Activated T-helper 17 cell treated with anti-CD3 and anti-CD28 coated beads, Interleukin-2, amount 50 U/mL, for 72 hours (primary cell): ENCODE data around the gene CAMSAP2. TPM values are rescaled to one million over a fixed set of nuclear protein-coding genes. Genes with fewer than 3 reads are reported as not detected.

Experiments used
- ATAC-seq: fragments of 150-1000 bp; cut with Tn5 transposase; replicated peaks from 2 replicates; pipeline ENCODE4 v1.10.0; 2021; ENCODE audit warnings: mild to moderate bottlenecking, moderate library complexity
- H3K27ac Mint-ChIP-seq: one replicate; pipeline ENCODE4 v1.8.0; 2022; ENCODE audit warnings: mixed read lengths
- H3K27me3 Mint-ChIP-seq: one replicate; pipeline ENCODE4 v1.8.0; 2022; ENCODE audit warnings: mixed read lengths
- H3K36me3 Mint-ChIP-seq: one replicate; pipeline ENCODE4 v1.8.0; 2022; ENCODE audit warnings: low read depth, mild to moderate bottlenecking, mixed read lengths
- H3K4me1 Mint-ChIP-seq: one replicate; pipeline ENCODE4 v1.8.0; 2022; ENCODE audit warnings: mixed read lengths
- H3K4me3 Mint-ChIP-seq: one replicate; pipeline ENCODE4 v1.8.0; 2022; ENCODE audit warnings: mild to moderate bottlenecking, mixed read lengths
- H3K9me3 Mint-ChIP-seq: one replicate; pipeline ENCODE4 v1.8.0; 2022; ENCODE audit warnings: mixed read lengths
- total RNA-seq, 2 donors: library from RNA; stranded (reverse); gene quantifications; one replicate each; pipeline ENCODE4 v1.2.3, GENCODE V29; 2022

Gene CAMSAP2
- total RNA-seq, 2 donors from 2014 or later, result 3.4 to 5.3 TPM

GRCh38 chr1:200867018-200867811 lies 128.5 kb downstream of the CAMSAP2 start:
- H3K9me3 Mint-ChIP-seq, result no peaks in the 10 kb centered on the region
- peaks cover 10% of the 10 kb centered on the region for H3K27me3 Mint-ChIP-seq
- peaks cover 32% of the 10 kb centered on the region for H3K4me1 Mint-ChIP-seq
- H3K36me3 Mint-ChIP-seq, result no peaks in the 10 kb centered on the region
- peak overlapping the region; percentile 56 for H3K27ac Mint-ChIP-seq
- H3K4me3 Mint-ChIP-seq, result peak overlapping the region; percentile 66
- ATAC-seq, result peak; percentile 12

DNA sequence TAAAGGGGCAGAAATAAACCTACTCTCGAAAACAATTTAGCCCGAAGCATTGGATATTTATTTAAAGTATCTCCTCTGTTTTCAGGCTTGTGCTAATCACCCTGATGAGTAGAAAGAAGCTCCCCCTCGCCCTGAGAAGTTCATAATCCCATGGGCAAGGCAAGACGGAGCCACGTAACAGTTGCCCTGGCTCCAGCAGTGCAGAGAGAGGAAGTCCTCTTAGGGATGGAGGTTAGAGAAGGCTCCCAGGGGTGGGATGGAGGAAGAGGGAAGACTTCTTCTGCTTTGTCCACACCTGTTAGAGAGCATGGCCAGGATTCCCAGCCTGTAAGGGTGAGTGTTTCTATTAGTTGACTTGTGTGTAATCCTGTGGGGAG lies 130.7 kb downstream of the CAMSAP2 start:
- ATAC-seq, result no peak
- Mint-ChIP-seq H3K4me3 (peak overlapping the region; percentile 57), H3K4me1 (peaks cover 31% of the 10 kb centered on the region), H3K36me3 (peaks cover under 1% of the 10 kb centered on the region), H3K27me3 (peaks cover 14% of the 10 kb centered on the region), H3K27ac (peak overlapping the region; percentile 68), H3K9me3 (no peaks in the 10 kb centered on the region)

- Mint-ChIP-seq H3K4me3 (peak overlapping the region; percentile 57), H3K27me3 (peaks cover 19% of the 10 kb centered on the region), H3K4me1 (peaks cover 35% of the 10 kb centered on the region), H3K27ac (peak overlapping the region; percentile 68), H3K36me3 (peaks cover 5% of the 10 kb centered on the region), H3K9me3 (no peaks in the 10 kb centered on the region)
- peak; percentile 77 for ATAC-seq
These were observed 131.2 kb downstream of the CAMSAP2 start for GRCh38 chr1:200869753-200870391.

- peaks cover 19% of the 10 kb centered on the region for H3K27me3 Mint-ChIP-seq
These were observed 133.9 kb downstream of the CAMSAP2 start, which contains the start of gene GPR25 for GRCh38 chr1:200872446-200873115. TSS of gene GPR25 (plus strand) at chr1:200872981. CDS start at chr1:200873038, 57 bp downstream.

GRCh38 chr1:200873116-200873670 lies 134.5 kb downstream of the CAMSAP2 start:
- Mint-ChIP-seq H3K4me1 (peaks cover 35% of the 10 kb centered on the region), H3K27me3 (peaks cover 19% of the 10 kb centered on the region), H3K9me3 (no peaks in the 10 kb centered on the region), H3K36me3 (peaks cover 5% of the 10 kb centered on the region), H3K27ac (no peak overlapping the region), H3K4me3 (no peak overlapping the region)
- ATAC-seq, result no peak

More at GRCh38 chr1:200872446-200873115, 133.9 kb downstream of the CAMSAP2 start, which contains the start of gene GPR25:
- H3K27ac Mint-ChIP-seq, result no peak within 1 kb of the TSS
- ATAC-seq, result no peak
- H3K9me3 Mint-ChIP-seq, result no peaks in the 10 kb centered on the region
- peaks cover 32% of the 10 kb centered on the region for H3K4me1 Mint-ChIP-seq
- peak within 1 kb of the TSS; percentile 62 for H3K4me3 Mint-ChIP-seq
- peaks cover 5% of the 10 kb centered on the region for H3K36me3 Mint-ChIP-seq

- no peak for ATAC-seq
- Mint-ChIP-seq H3K27ac (no peak overlapping the region), H3K4me1 (peaks cover 41% of the 10 kb centered on the region), H3K4me3 (peak overlapping the region; percentile 62), H3K9me3 (no peaks in the 10 kb centered on the region), H3K36me3 (peaks cover 5% of the 10 kb centered on the region), H3K27me3 (peaks cover 19% of the 10 kb centered on the region)
These were observed 135.1 kb downstream of the CAMSAP2 start for GRCh38 chr1:200873671-200874397.

- H3K27me3 Mint-ChIP-seq, result peaks cover 19% of the 10 kb centered on the region
- H3K36me3 Mint-ChIP-seq, result peaks cover 5% of the 10 kb centered on the region
- no peak for ATAC-seq
- no peaks in the 10 kb centered on the region for H3K9me3 Mint-ChIP-seq
- peak overlapping the region; percentile 12 for H3K27ac Mint-ChIP-seq
- peaks cover 36% of the 10 kb centered on the region for H3K4me1 Mint-ChIP-seq
- peak overlapping the region; percentile 62 for H3K4me3 Mint-ChIP-seq
These were observed 136.0 kb downstream of the CAMSAP2 start for GRCh38 chr1:200874694-200875093.

- ATAC-seq, result no peak
- Mint-ChIP-seq H3K4me1 (peaks cover 38% of the 10 kb centered on the region), H3K27ac (no peak overlapping the region), H3K9me3 (no peaks in the 10 kb centered on the region), H3K4me3 (peak overlapping the region; percentile 62), H3K36me3 (peaks cover 5% of the 10 kb centered on the region), H3K27me3 (peaks cover 19% of the 10 kb centered on the region)
These were observed 136.7 kb downstream of the CAMSAP2 start for GRCh38 chr1:200875416-200875815.

DNA sequence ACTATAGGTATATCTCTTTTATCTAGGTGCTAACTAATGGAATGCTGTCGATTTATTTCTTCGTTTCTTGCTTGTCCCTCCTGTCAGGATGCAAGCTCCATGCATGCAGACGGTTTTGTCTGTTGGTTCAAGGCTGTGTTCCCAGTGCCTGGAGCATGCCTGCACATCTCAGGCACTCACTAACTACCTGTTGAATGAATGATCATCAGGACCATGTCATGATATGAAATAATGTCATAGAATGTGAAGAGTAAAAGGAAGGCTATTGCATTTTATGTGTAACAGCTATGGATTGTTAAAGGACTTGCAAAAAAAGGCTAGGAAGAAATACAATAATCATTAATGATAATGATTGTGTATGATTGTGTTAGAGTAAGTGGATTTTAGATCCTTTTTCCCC lies 138.3 kb downstream of the CAMSAP2 start:
- Mint-ChIP-seq H3K36me3 (peaks cover 5% of the 10 kb centered on the region), H3K9me3 (no peaks in the 10 kb centered on the region), H3K27ac (no peak overlapping the region), H3K4me1 (peaks cover 40% of the 10 kb centered on the region), H3K27me3 (peaks cover 10% of the 10 kb centered on the region), H3K4me3 (peak overlapping the region; percentile 10)
- ATAC-seq, result no peak

DNA sequence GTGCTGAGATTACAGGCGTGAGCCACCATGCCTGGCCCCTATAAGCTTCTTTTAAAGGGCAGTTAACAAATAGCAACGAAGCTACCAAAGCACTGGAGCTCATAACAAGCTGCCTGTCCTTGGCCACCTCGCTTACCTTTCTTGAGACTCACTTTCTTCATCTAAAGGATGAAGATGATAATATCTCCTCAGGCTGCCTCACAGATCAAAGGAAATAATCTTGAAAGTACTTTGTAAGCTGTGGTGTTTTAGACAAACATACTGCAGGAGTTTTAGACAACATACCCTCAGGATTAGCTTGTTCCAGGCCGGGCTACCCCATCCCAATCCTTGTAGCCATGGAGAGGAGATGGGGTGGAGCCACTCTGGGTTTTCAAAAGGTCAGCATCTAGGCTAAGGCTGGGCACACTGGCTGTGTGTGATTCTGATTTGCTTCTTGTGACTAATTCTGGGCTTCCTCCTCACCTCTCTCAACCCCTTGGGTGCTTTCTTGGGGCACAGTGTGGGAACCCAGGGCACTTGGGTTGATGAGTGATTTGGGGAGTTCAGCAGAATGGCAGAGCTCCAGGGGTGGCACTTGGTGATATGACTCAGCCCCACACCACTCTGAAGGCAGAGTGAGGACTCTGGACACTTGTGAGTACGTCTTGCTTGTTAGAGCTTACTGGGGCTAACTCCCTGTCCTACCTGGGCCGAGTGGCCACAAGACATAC lies 139.3 kb downstream of the CAMSAP2 start:
- Mint-ChIP-seq H3K27me3 (peaks cover 9% of the 10 kb centered on the region), H3K27ac (peak overlapping the region; percentile 8), H3K9me3 (no peaks in the 10 kb centered on the region), H3K4me3 (peak overlapping the region; percentile 42), H3K4me1 (peaks cover 40% of the 10 kb centered on the region), H3K36me3 (peaks cover 5% of the 10 kb centered on the region)
- ATAC-seq, result peak; percentile 85

DNA sequence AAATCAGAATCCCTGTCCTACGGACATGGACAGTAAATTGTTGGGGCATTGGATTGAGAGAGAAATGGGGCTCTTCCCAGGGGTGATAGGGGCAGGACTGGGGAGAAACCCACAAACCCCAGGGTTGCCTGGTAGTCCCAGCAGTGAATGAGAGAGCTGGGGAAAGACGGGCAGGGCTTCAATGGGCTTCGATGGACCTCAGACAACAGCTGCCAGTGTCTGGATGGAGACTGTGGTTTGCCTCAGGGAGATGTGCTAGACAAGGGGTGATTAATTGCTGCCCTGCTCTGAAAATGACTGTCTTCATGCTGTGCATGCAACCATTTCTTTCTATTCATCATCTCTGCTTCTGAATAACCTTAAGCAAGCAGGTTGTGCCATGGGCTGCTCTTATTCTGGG lies 141.5 kb downstream of the CAMSAP2 start:
- Mint-ChIP-seq H3K9me3 (no peaks in the 10 kb centered on the region), H3K27ac (peak overlapping the region; percentile 64), H3K4me1 (peaks cover 32% of the 10 kb centered on the region), H3K36me3 (no peaks in the 10 kb centered on the region), H3K4me3 (peak overlapping the region; percentile 47), H3K27me3 (no peaks in the 10 kb centered on the region)
- peak; percentile 82 for ATAC-seq

- Mint-ChIP-seq H3K36me3 (no peaks in the 10 kb centered on the region), H3K4me1 (peaks cover 30% of the 10 kb centered on the region), H3K27me3 (no peaks in the 10 kb centered on the region), H3K9me3 (no peaks in the 10 kb centered on the region), H3K27ac (no peak overlapping the region), H3K4me3 (peak overlapping the region; percentile 47)
- ATAC-seq, result no peak
These were observed 144.4 kb downstream of the CAMSAP2 start for GRCh38 chr1:200883118-200883517.

DNA sequence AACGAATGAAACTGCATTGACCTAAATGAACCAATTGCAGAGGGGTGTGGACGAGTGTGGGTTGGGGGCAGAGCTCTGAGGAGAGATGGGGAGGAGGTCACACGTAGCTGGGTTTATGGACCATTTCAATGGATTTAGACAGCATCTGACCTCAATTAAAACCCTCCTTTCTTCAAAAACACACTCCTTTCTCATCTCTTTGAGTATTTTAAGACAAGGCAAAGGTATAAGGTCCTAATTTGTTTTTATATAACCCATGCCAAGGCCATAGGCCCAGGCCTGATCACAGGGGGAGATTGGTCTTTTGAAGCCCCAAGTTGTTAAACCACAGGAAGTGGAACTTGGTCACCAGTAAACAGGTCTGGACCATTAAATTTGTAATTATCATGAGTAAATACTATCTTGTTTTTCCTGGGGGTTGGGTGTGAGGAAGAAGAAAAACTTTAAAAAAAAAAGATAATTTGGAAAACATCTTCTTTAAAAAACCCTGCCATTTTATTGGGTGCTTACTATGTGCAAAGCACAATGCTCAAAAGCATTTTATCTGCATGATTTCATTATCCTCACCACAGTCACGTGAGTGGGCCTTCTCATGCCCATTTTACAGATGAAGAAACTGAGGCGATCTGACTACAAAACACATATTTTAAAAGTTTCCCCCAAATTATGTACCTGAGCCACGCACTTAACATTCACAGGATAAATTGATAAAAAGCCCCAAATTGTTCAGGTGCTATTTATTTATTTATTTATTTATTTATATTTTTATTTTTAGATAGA lies 147.1 kb downstream of the CAMSAP2 start:
- H3K9me3 Mint-ChIP-seq, result no peaks in the 10 kb centered on the region
- no peaks in the 10 kb centered on the region for H3K36me3 Mint-ChIP-seq
- ATAC-seq, result no peak
- H3K4me1 Mint-ChIP-seq, result peaks cover 32% of the 10 kb centered on the region
- H3K4me3 Mint-ChIP-seq, result peak overlapping the region; percentile 35
- H3K27me3 Mint-ChIP-seq, result no peaks in the 10 kb centered on the region
- H3K27ac Mint-ChIP-seq, result no peak overlapping the region
